ENCODE data around the gene OR51F2.
"Not testable (repeated sequence)": the region's sequence is repeated elsewhere in the genome, so short reads cannot be mapped to it uniquely, and the experiment has no call there.

OR51F2 gene

DNA sequence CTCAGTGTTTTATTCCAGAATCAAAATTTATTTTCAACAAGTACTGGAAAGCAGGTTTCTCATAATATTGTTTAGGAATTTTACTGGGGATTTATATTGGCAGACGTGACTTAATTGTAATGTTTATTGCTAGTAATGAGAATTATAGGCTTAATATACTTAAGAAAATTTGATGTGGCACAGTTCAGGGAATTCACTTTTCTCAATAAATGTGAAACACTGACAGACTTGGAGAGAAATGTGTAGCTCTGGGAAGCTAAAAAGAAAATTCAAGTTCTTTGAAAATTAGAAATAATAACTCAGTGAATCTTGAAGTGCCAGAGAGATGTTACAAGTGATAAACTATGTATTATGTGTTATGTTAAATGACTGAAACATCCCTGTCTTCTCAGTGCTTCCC lies at the start of gene OR51F2:
OR51F2 (plus strand) TSS at position 301 of the 400 bp plus-strand sequence. CDS start 101 bp downstream, outside the sequence.
- no peak for DNase-seq

DNA sequence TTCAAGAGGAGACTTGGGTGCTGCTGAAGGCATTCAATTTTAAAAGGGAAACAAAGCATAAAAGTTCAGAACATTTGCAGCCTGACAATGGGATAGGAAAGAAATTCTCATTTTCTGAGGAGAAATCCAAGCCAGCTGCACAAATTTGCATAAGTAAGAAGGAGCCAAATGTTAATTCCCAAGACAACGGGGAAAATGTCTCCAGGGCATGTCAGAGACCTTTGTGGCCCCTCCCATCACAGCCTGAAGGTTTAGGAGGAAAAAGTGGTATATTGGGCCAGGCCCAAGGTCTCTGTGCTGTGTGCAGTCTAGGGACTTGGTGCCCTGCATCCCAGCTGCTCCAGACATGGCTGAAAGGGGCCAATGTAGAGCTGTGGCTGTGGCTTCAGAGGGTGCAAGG lies 38.7 kb upstream of the OR51F2 start:
- DNase-seq, result no peak

- no peak for DNase-seq
Observed at GRCh38 chr11:4797206-4797605, 23.9 kb upstream of the OR51F2 start.

GRCh38 chr11:4798427-4799183 lies 22.5 kb upstream of the OR51F2 start:
- no peak for DNase-seq

GRCh38 chr11:4801316-4801715 lies 19.8 kb upstream of the OR51F2 start:
- DNase-seq, result not testable (repeated sequence)

GRCh38 chr11:4804280-4804679 lies 16.8 kb upstream of the OR51F2 start, which contains the start of gene OR52R1:
OR52R1 (minus strand) TSS chr11:4804380; CDS start chr11:4804380, 0 bp downstream.
- no peak for DNase-seq

GRCh38 chr11:4808476-4808875 lies 12.6 kb upstream of the OR51F2 start:
- no peak for DNase-seq

- no peak for DNase-seq
Observed at GRCh38 chr11:4809246-4809645, 11.9 kb upstream of the OR51F2 start.

DNA sequence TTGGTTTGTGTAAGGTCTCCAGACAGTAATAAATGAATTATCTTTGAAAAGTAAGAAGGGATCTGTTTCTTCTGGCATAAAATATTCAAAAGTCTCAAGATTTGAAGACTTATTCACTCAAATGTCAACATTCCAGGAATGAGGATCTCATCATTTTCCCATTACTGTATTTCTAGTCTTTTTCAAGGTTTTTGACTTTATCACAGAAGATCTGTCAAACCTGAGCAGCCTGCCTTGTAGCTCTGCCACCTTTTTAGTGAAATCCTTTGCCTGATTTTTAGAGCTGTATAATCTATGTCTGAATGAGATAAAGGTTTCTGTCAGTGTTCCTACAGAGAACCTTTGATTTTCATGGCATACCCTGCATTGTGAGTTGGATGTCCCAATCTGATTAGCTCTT lies 4.0 kb downstream of the OR51F2 start:
- DNase-seq, result no peak

GRCh38 chr11:4826425-4826824 lies 5.3 kb downstream of the OR51F2 start:
- DNase-seq, result no peak

- DNase-seq, result no peak
Observed at GRCh38 chr11:4830346-4830745, 9.2 kb downstream of the OR51F2 start.

DNA sequence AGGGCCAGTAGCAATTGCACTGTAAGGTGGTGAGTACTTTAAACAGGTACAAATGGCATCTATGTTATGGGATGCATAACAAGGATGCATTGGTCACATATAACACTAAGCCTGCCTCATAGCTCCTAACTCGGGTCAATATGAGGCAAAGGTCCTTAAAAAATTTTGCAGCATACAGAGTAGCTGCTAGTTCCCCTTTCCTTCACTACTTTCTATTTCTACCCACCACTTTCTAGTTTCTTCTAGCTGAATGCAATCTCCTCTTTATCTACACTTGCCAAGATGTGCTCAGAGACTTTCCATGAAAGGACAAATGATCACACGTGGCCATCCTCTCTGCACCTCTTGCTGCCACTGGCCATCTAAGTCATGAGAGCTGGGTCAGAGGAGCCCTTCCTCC lies 9.8 kb downstream of the OR51F2 start:
- no peak for DNase-seq

DNA sequence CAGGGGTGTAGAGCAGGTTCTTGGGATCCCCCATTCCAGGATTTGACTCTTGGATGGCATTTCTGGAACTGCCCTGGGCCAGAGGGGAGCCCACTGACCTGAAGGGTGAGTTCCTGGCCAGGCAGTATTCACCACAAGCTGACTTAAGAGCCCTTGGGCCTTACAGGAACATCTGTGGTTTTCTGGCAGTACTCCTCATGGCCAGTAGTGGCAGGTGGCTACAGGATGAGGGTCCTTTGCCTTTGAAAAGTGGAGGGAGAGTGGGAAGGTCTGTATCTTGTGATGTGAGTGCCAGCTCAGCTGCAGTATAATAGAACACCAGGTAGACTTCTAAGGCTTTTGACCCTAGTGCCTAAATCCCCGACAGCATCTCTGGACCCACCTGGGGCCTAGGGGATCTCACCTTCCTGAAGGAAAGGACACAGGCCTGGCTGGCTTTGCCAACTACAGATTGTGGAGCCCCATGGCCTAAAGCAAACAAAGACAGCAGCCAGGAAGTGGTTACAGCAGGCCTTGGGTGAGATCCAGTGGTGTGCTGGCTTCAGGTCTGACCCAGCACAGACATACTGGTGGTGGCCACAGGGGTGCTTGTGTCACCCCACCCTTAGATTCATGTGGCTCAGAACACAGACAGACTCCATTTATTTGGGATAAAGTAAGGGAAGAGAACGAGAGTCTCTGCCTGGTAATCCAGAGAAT lies 18.9 kb downstream of the OR51F2 start:
- DNase-seq, result no peak

GRCh38 chr11:4848908-4849532 lies 27.9 kb downstream of the OR51F2 start, which contains the start of gene OR51S1:
OR51S1 (minus strand) TSS chr11:4849208; CDS start chr11:4849208, 0 bp downstream.
- DNase-seq, result no peak

- no peak for DNase-seq
Observed at GRCh38 chr11:4851033-4851432, 29.9 kb downstream of the OR51F2 start.

GRCh38 chr11:4854286-4854685 lies 33.2 kb downstream of the OR51F2 start:
- DNase-seq, result not testable (repeated sequence)

DNA sequence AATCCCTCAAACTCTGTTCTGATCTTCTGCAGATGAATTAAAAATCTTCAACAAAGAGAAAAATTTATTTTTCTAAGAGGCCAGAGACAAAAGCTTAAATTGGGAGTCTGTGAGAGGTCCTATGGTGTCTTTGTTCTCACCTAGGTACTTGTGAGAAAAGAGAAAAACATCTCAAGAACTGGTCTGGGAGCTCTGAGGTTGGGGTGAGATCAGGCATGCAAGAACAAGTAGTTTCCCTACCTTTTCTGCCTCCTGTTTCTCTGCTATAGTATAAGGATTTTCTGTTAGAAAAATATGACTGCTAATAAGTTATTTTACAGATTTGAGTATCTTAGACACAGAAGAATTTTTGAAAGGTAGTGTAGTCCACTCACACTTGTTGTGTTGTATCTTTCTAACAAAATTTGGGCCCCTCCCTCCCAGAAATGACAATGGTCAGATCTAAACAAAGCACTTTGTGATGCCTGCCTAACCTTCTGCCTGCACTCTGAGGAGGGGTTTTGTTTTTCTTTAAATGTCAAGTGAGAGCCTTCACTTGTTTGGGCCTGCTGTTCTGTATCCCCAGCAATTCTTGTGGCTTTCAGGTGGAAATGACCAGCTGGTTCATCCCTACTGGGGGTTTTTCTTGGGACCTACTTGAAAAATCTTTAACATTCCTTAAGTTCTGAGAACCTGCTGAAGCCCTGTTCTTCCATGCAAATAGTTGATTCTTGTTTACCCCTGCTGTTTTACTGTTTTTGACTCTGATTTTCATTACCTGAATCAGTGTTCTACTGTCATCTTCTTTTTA lies 41.5 kb downstream of the OR51F2 start:
- no peak for DNase-seq

GRCh38 chr11:4863876-4864275 lies 42.8 kb downstream of the OR51F2 start:
- DNase-seq, result no peak

- DNase-seq, result no peak
Observed at GRCh38 chr11:4865855-4866254, 44.7 kb downstream of the OR51F2 start.
